Right cardiac atrium (tissue), 5 donors: ENCODE results near the gene MCTP2. TPM values are rescaled to one million over a fixed set of nuclear protein-coding genes. Genes with fewer than 3 reads are reported as not detected.
A peak's percentile ranks its signal among the peaks of the same experiment; 100 is the strongest.

Source experiments
- ATAC-seq, 2 donors: fragments of 200-7000 bp; cut with Tn5 transposase; one replicate each; pipeline versions ENCODE4 v1.8.0 to v1.9.1; 2020; ENCODE audit warnings: moderate library complexity in 2 of 2, mild to moderate bottlenecking in 1 of 2
- DNase-seq, 3 donors: peaks; one replicate each; pipeline ENCODE4 v3.0.0-alpha.2; 2020
- H3K27ac ChIP-seq: one replicate; pipeline ENCODE4 v1.5.1; 2013; ENCODE audit warnings: mild to moderate bottlenecking, low read length, control low read depth, moderate library complexity
- H3K27me3 ChIP-seq: one replicate; pipeline ENCODE4 v1.6.1; 2013; ENCODE audit not compliant: control insufficient read depth, insufficient read depth
- H3K4me1 ChIP-seq: one replicate; pipeline ENCODE4 v1.6.1; 2013; ENCODE audit warnings: low read length; ENCODE audit not compliant: control insufficient read depth, insufficient read depth
- H3K4me3 ChIP-seq: one replicate; pipeline ENCODE4 v1.5.1; 2013; ENCODE audit warnings: low read length, control low read depth
- H3K9me3 ChIP-seq: one replicate; pipeline ENCODE4 v1.6.1; 2013; ENCODE audit warnings: low read length; ENCODE audit not compliant: control insufficient read depth
- WGBS: extraction: QIAGEN DNeasy Blood & Tissue Kit; methylation state at CpG from one replicate; pipeline ENCODE4 v1.1.7; 2013; 5-methylcytosine and 5-hydroxymethylcytosine counted together
- intact Hi-C, 4 donors: fragments of 100-400 bp; cut with DNase I; formaldehyde crosslinking; loops; one replicate each; pipeline versions ENCODE4 v1.11.0 to v1.14.0; 2022 to 2023
- polyA plus RNA-seq: library from polyadenylated mRNA; stranded (reverse); fragments of 200-250 nt; gene quantifications from one replicate; pipeline ENCODE4 v1.2.3, GENCODE V29; 2013
- total RNA-seq, 4 donors: library from RNA; stranded (reverse); fragmentation: NEBNext Ultra II Directional; extraction: Animal tissue kit (Norgen Biotek cat#: 25700); gene quantifications; one replicate each; pipeline ENCODE4 v1.2.1, GENCODE V29; 2021
- donor health status: healthy with polysubstance abuse.
- donor health status: DM: no; HTN: yes; CAD: no.
- donor health status: DM: no; HTN: no; CAD: no.
- donor health status: DM: no; HTN: yes; CAD: no; lungs with severe emphysema.
- donor health status: DM: yes; HTN: yes; CAD: no.

The MCTP2 gene
- total and polyA plus RNA-seq, 5 donors, result 0.11 to 1.2 (median 0.72) TPM

- intact Hi-C loops, result no loop called here
- Histone ChIP-seq H3K4me1 (no peaks in the 10 kb centered on the region), H3K4me3 (no peak overlapping the region), H3K9me3 (no peaks in the 10 kb centered on the region), H3K27ac (no peak overlapping the region), H3K27me3 (peaks cover 2% of the 10 kb centered on the region)
- ATAC-seq, result no peak
- 46% methylated on average over 7 of the region's 7 CpGs for WGBS
- peak in 1 of 3 donors; percentile 28 for DNase-seq
Observed at GRCh38 chr15:94282269-94283250, 51.2 kb downstream of the MCTP2 start.

DNA sequence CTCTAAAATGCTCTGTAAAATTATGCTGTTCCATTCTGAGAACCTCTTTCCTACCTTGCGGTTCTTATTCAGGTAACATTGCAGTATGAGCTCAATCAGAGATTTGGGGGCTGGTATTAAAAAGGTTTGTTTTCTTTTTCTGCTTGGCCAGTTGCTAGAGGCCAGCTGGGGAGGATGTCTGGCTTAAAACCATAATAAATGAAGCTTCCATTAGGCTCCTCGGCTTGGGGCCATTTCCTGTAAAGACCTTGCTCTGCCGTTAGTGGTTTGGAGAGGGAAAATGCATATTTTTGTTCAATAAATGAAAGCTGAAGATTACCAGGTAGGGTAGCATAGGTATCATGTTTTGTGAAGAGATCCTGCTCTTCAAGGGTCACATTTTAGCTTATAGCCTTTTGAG, 55.2 kb downstream of the MCTP2 start:
- no peaks in the 10 kb centered on the region for H3K4me1 ChIP-seq
- WGBS, result 39% methylated on average over 3 of the region's 3 CpGs

DNA sequence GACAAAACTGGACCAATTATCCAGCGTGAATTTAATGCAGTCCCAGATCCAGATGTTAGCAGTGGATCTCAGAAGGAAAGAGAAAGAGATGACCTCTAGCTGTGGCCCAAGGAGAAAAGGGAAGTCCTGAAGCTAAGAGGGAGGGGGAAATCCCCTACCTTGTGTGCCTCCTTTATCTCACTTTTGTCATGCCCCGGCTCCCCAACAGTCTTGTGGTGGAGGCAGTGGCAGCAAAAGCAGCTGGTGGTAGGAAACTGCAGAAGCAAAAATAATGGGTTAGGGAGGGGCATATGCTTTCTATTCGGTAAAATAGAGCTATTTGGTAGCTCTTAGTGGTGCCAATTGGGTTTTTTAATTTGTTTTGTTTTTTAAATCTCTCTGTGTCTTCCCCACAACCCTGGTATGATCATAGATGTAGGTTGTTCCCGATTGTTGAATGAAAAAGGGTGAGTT, 56.5 kb downstream of the MCTP2 start:
- WGBS, result 63% methylated on average over 4 of the region's 4 CpGs

More for the DNA sequence above, 55.2 kb downstream of the MCTP2 start:
- DNase-seq (no peak), ATAC-seq (no peak)
- Histone ChIP-seq H3K27ac (no peak overlapping the region), H3K4me3 (no peak overlapping the region), H3K27me3 (peaks cover 2% of the 10 kb centered on the region), H3K9me3 (no peaks in the 10 kb centered on the region)
- intact Hi-C loops, result no loop called here

GRCh38 chr15:94290730-94291129, 59.4 kb downstream of the MCTP2 start:
- 89% methylated on average over 1 of the region's 1 CpG for WGBS
- DNase-seq, result no peak

More for the DNA sequence above, 56.5 kb downstream of the MCTP2 start:
- Histone ChIP-seq H3K9me3 (no peaks in the 10 kb centered on the region), H3K27me3 (peaks cover 2% of the 10 kb centered on the region), H3K4me3 (no peak overlapping the region), H3K4me1 (no peaks in the 10 kb centered on the region), H3K27ac (no peak overlapping the region)
- DNase-seq (peak in 1 of 3 donors; percentile 30), ATAC-seq (no peak)
- intact Hi-C loops, result no loop called here

DNA sequence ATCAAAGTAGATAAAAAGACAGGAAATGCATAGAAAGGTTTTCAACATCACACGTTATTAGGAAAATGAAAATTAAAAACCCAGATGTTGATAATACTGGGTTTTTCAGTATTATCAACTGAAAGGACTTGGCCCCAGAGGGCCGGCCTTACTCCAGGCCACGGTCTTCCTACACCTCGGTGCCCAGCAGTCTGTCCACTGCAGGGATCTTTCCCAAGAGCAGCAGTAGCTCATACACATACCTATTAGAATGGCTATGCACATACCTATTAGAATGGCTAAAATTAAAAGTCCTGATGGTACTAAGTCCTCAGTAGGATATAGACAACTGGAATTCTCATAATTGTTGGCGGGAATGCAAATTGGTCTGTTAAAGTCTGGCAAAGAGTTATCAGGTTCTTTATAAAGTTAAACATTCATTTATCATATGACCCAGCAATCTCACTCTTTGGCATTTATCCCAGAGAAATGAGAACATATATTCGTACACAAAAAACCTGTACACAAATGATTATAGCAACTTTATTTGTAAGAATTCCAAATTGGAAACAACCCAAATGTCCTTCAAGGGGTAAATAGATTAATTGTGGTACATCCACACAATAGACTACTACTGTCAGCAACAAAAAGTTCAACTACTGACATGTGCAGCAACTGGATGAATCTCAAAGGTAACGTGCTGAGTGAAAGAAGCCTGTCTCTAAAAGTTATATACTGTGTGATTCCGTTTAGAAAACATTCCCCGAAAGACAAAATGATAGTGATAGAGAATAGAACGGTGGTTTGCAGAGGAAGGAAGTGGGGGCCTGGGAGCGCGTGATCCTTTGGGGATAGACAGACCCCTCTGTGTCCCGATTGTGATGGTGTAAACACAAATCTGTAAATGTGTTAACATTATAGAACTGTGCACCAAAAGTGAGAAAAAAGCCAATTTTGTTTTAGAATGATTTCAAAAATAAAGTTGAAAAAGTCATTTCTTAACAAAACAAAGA, 62.3 kb downstream of the MCTP2 start:
- ATAC-seq (no peak), DNase-seq (no peak)
- WGBS, result 39% methylated on average over 13 of the region's 13 CpGs
- no peaks in the 10 kb centered on the region for H3K9me3 ChIP-seq
- no peaks in the 10 kb centered on the region for H3K4me1 ChIP-seq
- no peak overlapping the region for H3K27ac ChIP-seq
- H3K4me3 ChIP-seq, result no peak overlapping the region
- intact Hi-C loops, result no loop called here
- H3K27me3 ChIP-seq, result no peaks in the 10 kb centered on the region

More at GRCh38 chr15:94290730-94291129, 59.4 kb downstream of the MCTP2 start:
- intact Hi-C loops, result no loop called here
- no peak for ATAC-seq
- H3K4me1 ChIP-seq, result no peaks in the 10 kb centered on the region
- no peak overlapping the region for H3K4me3 ChIP-seq
- no peaks in the 10 kb centered on the region for H3K27me3 ChIP-seq
- no peaks in the 10 kb centered on the region for H3K9me3 ChIP-seq
- no peak overlapping the region for H3K27ac ChIP-seq

DNA sequence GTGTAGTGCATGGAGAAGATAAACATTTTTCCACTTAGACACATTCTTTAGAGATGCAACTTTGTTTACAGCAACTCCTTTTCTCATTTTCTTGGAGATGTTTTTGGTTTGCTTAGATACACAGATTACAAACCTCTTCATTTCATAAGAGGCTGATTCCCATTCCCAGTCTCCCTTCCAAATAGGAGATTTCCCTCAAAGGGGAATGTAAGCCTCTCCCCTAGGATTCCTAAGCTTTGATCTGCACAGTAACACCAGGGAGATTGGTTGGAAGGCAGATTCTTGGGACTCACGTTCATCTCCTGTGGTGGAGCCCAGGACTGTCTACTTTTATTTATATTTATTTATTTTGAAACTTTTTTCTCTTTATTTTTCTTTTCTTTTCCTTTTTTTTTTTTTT, 63.2 kb downstream of the MCTP2 start:
- H3K9me3 ChIP-seq, result no peaks in the 10 kb centered on the region
- no peak overlapping the region for H3K27ac ChIP-seq
- no peak for DNase-seq
- no peaks in the 10 kb centered on the region for H3K27me3 ChIP-seq
- ATAC-seq, result no peak
- 45% methylated on average over 1 of the region's 1 CpG for WGBS
- no peak overlapping the region for H3K4me3 ChIP-seq
- intact Hi-C loops, result no loop called here
- H3K4me1 ChIP-seq, result no peaks in the 10 kb centered on the region

DNA sequence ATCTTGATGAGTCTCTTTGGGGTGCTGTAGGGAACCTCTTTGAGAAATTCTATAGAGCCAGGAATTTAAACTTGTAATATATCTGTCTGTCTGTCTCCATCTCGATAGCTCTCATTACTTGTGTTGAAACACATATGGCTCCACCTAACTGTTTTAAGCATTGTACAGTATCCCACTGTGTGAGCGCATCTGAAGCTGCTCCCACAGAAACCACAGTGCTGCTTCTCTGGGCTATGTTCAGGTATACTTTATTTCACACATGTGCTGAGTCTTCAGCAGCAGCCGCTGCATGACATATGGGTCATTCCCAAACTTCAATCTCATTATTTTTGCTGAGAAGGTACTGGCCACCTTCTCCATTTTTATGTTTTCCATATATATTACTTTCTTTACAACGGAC, 63.9 kb downstream of the MCTP2 start:
- DNase-seq, result no peak
- 93% methylated on average over 4 of the region's 4 CpGs for WGBS
- Histone ChIP-seq H3K27me3 (no peaks in the 10 kb centered on the region), H3K9me3 (no peaks in the 10 kb centered on the region), H3K4me1 (no peaks in the 10 kb centered on the region), H3K27ac (no peak overlapping the region), H3K4me3 (no peak overlapping the region)
- no peak for ATAC-seq
- intact Hi-C loops, result no loop called here

GRCh38 chr15:94296717-94297116, 65.4 kb downstream of the MCTP2 start:
- no peak for DNase-seq
- H3K27me3 ChIP-seq, result no peaks in the 10 kb centered on the region
- intact Hi-C loops, result no loop called here
- no peak for ATAC-seq
- no peaks in the 10 kb centered on the region for H3K4me1 ChIP-seq
- 97% methylated on average over 1 of the region's 1 CpG for WGBS
- no peak overlapping the region for H3K27ac ChIP-seq
- no peak overlapping the region for H3K4me3 ChIP-seq
- H3K9me3 ChIP-seq, result no peaks in the 10 kb centered on the region

- 50% methylated on average over 6 of the region's 6 CpGs for WGBS
- Histone ChIP-seq H3K4me3 (no peak overlapping the region), H3K27ac (no peak overlapping the region), H3K9me3 (no peaks in the 10 kb centered on the region), H3K4me1 (no peaks in the 10 kb centered on the region), H3K27me3 (no peaks in the 10 kb centered on the region)
- DNase-seq (no peak), ATAC-seq (no peak)
- intact Hi-C loops, result no loop called here
Observed at GRCh38 chr15:94297558-94297957, 66.2 kb downstream of the MCTP2 start.

GRCh38 chr15:94298364-94298763, 67.0 kb downstream of the MCTP2 start:
- H3K4me1 ChIP-seq, result no peaks in the 10 kb centered on the region
- H3K9me3 ChIP-seq, result no peaks in the 10 kb centered on the region
- H3K4me3 ChIP-seq, result no peak overlapping the region
- no peaks in the 10 kb centered on the region for H3K27me3 ChIP-seq
- no peak for ATAC-seq
- DNase-seq, result no peak
- WGBS, result 93% methylated on average over 9 of the region's 9 CpGs
- H3K27ac ChIP-seq, result no peak overlapping the region
- intact Hi-C loops, result no loop called here

DNA sequence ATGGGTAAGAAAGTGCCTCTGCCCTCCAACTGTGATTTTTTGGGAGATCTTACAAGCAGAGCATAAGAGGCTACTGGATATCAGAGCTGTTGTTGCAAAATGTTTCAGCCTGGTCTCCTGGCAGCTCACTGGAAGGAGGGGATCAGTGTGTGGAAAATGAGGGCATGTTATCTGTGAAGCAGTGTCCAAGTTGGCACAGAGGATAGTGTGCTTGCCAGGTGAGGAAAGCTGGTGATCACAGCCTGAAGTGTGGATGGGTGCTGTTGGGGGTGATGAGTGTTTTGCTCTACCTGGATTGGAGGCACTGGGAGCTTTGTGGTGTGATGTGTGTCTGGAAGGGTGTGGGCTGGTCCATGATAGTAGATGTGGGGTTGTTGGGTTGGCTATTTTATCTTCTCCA, 69.3 kb downstream of the MCTP2 start:
- H3K4me1 ChIP-seq, result no peaks in the 10 kb centered on the region
- no peaks in the 10 kb centered on the region for H3K9me3 ChIP-seq
- no peak overlapping the region for H3K27ac ChIP-seq
- peak; percentile 31 to 62 (median 61) for DNase-seq
- H3K27me3 ChIP-seq, result no peaks in the 10 kb centered on the region
- peak; percentile 93 to 97 for ATAC-seq
- intact Hi-C loops, result no loop called here
- H3K4me3 ChIP-seq, result no peak overlapping the region
